Measurements from ENCODE around the gene PHF20.
"Not testable (repeated sequence)": the region's sequence is repeated elsewhere in the genome, so short reads cannot be mapped to it uniquely, and the experiment has no call there.

The PHF20 gene

GRCh38 chr20:35776513-35777101 is 4.8 kb downstream of the PHF20 start:
- DNase-seq (ENCODE audit: low spot score): peak; percentile 59

- DNase-seq (ENCODE audit: low spot score): not testable (repeated sequence)
Observed at GRCh38 chr20:35783811-35784210, 12.0 kb downstream of the PHF20 start.

GRCh38 chr20:35785541-35785940 is 13.7 kb downstream of the PHF20 start:
- not testable (repeated sequence) for DNase-seq (ENCODE audit: low spot score)

- no peak for DNase-seq (ENCODE audit: low spot score)
Observed at GRCh38 chr20:35788796-35789195, 17.0 kb downstream of the PHF20 start.

GRCh38 chr20:35791097-35791496 is 19.3 kb downstream of the PHF20 start:
- DNase-seq (ENCODE audit: low spot score): no peak

- DNase-seq (ENCODE audit: low spot score): no peak
Observed at GRCh38 chr20:35791821-35792220, 20.0 kb downstream of the PHF20 start.

GRCh38 chr20:35792740-35793139 is 20.9 kb downstream of the PHF20 start:
- no peak for DNase-seq (ENCODE audit: low spot score)

- no peak for DNase-seq (ENCODE audit: low spot score)
Observed at GRCh38 chr20:35796571-35796970, 24.8 kb downstream of the PHF20 start.

GRCh38 chr20:35801865-35802264 is 30.1 kb downstream of the PHF20 start:
- DNase-seq (ENCODE audit: low spot score): no peak

GRCh38 chr20:35806075-35806474 is 34.3 kb downstream of the PHF20 start:
- DNase-seq (ENCODE audit: low spot score): no peak

- no peak for DNase-seq (ENCODE audit: low spot score)
Observed at GRCh38 chr20:35807877-35808276, 36.1 kb downstream of the PHF20 start.

GRCh38 chr20:35820715-35821114 is 48.9 kb downstream of the PHF20 start:
- no peak for DNase-seq (ENCODE audit: low spot score)

GRCh38 chr20:35821807-35822242 is 50.0 kb downstream of the PHF20 start:
- DNase-seq (ENCODE audit: low spot score): no peak

GRCh38 chr20:35823147-35823546 is 51.3 kb downstream of the PHF20 start:
- DNase-seq (ENCODE audit: low spot score): no peak

GRCh38 chr20:35823937-35824336 is 52.1 kb downstream of the PHF20 start:
- DNase-seq (ENCODE audit: low spot score): no peak

GRCh38 chr20:35826397-35826998 is 54.7 kb downstream of the PHF20 start:
- no peak for DNase-seq (ENCODE audit: low spot score)

GRCh38 chr20:35828434-35828833 is 56.6 kb downstream of the PHF20 start:
- DNase-seq (ENCODE audit: low spot score): no peak

GRCh38 chr20:35828916-35829315 is 57.1 kb downstream of the PHF20 start:
- DNase-seq (ENCODE audit: low spot score): no peak

- no peak for DNase-seq (ENCODE audit: low spot score)
Observed at GRCh38 chr20:35830264-35830663, 58.4 kb downstream of the PHF20 start.

GRCh38 chr20:35831029-35831428 is 59.2 kb downstream of the PHF20 start:
- DNase-seq (ENCODE audit: low spot score): peak; percentile 22

- DNase-seq (ENCODE audit: low spot score): no peak
Observed at GRCh38 chr20:35831971-35832370, 60.2 kb downstream of the PHF20 start.

GRCh38 chr20:35833241-35833640 is 61.4 kb downstream of the PHF20 start:
- DNase-seq (ENCODE audit: low spot score): no peak

- DNase-seq (ENCODE audit: low spot score): no peak
Observed at GRCh38 chr20:35837577-35838195, 65.9 kb downstream of the PHF20 start.

- DNase-seq (ENCODE audit: low spot score): no peak
Observed at GRCh38 chr20:35838205-35838604, 66.4 kb downstream of the PHF20 start.

Data from hematopoietic multipotent progenitor cell treated with erythropoietin and hydrocortisone succinate and interleukin-3 and kit ligand, for 15 days (in vitro differentiated cells).